HG02798 (cell line): ENCODE measurements around the gene SLC5A2.
"Not testable (repeated sequence)": the region's sequence is repeated elsewhere in the genome, so short reads cannot be mapped to it uniquely, and the experiment has no call there.

ENCODE experiments used
- ATAC-seq: cut with Tn5 transposase; IDR thresholded peaks from one replicate; pipeline ENCODE4 v1.9.1; 2021; ENCODE audit warnings: mild to moderate bottlenecking; ENCODE audit not compliant: unreplicated experiment, poor library complexity

Gene SLC5A2

DNA sequence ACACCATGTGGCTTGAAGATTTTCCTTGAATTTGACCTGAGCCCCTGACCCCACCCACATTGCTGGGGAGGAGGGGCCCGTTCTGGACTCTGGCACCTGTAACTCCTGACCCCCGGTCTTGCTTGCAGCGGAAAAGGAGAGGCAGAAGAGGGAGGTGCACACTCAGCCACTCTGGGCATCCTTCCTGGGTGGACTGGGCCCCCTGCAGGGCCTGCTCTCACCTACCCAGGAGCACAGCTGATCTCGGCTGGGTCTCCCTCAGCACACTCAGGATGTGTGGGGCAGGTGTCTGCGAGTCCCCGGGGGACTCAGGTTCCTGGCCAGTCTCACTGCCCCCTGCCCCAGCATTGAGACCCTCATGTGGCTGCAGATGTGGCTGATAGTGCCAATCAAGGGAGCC, 40.8 kb downstream of the SLC5A2 start:
- not testable (repeated sequence) for ATAC-seq

DNA sequence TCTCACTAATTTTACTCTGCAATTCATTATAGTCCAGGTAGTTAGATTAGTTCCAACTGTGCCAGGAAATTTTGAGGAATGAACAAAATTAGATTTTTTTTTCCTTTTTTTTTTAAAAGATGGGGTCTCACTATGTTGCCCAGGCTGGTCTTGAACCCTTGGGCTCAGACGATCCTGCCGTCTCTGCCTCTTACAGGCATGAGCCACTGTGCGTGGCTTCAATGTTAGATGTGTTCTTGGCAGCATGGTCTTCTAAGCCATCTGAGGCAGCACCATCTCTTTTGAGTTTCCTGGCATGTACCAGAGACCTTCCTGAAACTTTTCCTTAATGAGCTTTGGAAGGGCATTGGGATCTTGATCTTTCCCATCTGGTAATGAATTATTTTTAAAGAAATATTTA, 42.2 kb downstream of the SLC5A2 start:
- no peak for ATAC-seq

DNA sequence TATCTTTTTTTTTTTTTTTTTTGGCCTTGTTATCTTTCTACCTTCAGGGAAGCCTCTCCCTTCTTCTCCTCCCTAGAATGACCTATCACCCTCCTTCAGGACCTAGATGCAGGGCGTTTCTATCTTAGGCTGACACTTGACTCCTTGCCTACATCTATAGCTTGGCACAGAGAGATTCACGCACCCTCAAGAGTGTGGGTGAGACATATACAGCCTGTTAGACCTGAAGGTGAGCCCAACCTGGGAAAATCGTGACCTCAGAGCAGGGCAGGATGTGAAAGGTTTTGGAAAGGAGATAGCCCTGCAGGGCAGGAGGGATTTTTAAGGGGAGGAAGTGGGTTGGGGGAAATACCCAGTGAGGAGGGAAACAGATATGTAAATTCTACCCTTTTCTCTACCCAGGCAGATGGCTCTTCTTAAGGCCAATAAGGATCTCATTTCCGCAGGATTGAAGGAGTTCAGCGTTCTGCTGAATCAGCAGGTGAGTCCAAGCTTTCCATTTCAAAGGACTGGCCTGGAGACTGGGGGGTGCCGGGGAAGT, 44.9 kb downstream of the SLC5A2 start, which contains the start of gene AHSP:
TSS of gene AHSP (plus strand) at position 167 of the 541 bp plus-strand sequence. CDS start at position 407, 240 bp downstream.
- ATAC-seq, result no peak

DNA sequence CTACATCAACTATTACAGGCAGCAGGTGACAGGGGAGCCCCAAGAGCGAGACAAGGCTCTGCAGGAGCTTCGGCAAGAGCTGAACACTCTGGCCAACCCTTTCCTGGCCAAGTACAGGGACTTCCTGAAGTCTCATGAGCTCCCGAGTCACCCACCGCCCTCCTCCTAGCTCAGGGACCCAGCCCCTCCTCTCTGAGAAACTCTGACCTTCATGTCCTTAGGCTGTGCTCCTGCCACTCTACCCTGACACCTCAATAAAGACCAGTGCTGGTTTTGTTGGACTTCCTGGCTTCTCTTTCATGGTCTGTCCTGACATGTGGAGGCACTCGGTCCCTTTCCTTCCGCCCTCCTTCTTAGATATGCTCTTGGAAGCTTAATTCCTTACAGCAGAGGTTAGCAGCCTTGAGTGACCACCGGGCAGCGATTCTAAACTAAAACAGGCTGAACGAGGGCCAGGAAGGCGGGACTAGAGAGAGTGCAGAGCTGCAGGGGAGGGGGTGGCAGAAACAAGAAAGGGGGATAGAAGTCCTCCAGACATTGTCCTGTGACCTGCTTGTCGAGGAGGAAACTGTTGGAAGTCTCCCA, 45.7 kb downstream of the SLC5A2 start:
- no peak for ATAC-seq

DNA sequence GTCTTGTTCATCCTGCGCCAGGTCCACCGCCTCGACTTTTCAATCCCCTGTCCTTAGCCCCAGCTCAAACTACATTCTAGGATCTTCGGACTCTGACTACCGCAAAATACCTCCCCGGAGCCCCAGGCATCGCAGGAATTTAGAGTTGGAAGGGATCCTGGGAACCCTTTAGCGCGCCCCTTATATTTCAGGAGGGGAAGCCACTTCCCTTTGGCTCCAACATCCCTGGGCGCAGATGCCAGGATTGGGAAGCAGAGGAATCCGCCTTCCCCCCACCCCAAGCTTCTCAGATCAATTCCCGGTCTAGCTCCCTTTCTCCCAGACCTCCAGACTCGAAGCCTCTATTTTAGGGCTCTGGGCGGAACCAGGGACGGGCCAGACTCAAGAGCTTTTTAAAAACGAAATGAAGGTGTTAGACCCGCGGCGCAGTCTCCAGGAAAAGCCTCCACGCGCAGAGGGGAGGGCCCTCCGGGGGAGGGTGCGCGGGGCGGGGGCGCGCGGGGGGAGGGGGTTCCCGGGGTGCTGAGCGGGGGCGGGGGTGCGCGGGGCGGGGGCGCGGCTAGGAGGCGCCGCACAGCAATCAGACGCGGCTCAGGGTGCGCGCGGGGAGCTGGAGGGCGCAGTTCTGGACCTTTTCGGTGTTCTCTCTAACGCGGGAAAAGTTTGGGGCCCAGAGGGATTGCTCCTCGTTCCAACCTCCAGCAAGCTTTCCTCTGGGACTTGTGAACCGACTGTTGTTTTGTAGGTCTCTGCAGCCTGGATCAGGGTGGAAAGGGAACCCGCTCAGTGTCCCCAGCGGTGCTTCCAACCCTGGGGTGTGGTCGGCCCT, 46.4 kb downstream of the SLC5A2 start:
- no peak for ATAC-seq

DNA sequence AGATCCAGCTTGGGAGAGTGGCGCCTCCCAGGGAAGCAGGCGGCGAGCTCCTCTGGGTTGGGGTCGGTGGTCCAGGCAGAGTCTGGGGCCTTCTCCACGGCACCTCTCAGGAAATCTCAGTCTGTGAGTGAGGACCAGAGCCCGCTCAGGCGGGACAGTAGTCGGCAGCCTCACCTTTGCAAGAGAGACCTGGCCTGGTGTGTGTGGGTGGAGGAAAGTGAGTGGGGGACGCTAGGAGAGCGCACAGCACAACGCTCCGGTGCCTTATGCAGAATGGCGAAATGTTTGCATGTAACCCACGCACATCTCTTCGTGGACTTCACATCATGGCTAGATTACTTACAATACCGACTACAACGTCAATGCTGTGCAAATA, 47.0 kb downstream of the SLC5A2 start:
- no peak for ATAC-seq

DNA sequence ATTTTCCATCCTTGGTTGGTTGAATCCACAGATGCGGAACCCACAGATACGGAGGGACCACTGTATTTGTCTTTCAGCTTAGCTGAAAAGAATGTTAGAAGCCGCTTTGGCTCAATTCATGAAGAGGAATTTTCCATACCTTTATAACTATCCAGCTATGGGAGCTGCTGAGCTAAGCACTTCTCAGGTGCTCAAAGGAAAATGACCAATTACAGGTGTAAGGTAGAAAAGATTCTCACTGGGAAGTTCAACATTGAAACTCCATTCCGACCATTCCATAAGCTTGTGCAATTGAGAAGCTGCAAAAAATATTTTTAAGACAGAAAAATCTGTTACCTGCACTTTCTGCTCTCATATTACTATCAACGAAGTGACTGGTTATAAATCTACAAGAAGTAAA, 47.5 kb downstream of the SLC5A2 start:
- no peak for ATAC-seq

DNA sequence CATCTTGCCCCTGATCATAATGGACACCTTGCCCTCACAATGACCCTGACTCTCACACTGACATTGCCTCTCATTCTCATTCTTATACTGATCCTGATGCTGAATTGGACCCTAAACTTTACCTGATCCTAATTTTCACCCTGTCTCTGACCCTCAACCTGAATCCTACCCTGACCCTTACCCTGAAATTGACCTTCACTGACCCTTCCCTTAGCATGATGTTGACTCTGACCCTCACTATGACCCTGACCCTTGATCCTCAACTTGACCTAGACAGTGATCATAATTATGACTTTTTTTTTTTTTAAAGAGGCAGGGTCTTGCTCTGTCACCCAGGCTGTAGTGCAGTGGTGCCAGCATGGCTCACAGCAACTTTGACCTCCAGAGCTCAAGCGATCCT, 48.2 kb downstream of the SLC5A2 start:
- no peak for ATAC-seq

DNA sequence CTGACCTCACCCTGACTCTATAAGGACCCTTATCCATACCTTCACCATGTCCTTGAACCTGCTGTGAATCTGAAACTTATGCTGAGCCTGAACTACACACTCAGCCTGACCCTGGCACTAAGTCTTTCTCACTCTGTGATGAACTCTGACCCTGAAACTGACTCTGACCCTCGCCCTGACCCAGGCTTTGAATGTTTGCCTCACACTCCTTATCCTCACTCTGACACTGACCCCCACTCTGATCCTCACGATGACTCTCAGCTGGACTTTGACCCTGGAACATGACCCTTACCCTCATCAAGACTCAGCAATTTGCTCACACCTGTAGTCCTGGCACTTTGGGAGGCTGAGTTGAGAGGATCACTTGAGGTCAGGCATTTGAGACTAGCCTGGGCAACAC, 49.2 kb downstream of the SLC5A2 start:
- no peak for ATAC-seq

DNA sequence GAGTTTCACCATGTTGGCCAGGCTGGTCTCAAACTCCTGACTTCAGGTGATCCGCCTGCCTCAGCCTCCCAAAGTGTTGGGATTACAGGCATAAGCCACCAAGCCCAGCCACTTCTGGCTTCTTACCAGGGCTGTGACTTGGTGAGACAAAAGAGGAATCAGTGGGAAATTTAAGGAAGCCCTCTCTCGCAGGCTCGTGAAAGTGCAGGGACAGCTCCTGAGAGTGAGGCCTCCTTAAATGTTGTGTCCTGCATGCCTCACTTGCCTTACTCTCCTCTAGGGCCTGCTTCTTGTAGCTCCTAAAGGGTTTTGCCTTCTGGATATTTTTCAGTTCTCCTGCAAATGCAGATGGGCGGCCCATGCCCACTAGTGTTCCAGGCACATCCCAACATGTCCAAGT, 50.0 kb downstream of the SLC5A2 start:
- no peak for ATAC-seq

DNA sequence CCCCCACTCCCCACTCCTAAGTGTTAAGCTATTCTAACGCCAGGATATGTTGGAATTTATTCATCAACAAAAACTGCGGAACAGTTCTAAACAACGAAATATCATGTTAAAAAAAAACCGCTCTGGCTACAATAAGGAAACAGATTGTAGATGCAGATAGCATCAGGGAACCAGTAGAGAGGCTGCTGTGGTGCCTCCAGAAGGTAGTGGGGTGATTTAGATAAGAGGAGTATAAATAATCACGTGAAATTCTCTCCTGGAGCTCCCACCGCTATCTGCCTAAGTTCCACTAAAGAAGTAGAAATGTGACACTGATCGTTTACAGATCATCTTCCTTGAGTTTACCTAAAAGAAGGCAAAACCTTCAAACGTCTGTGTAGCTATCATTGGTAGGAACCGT, 52.8 kb downstream of the SLC5A2 start:
- no peak for ATAC-seq

DNA sequence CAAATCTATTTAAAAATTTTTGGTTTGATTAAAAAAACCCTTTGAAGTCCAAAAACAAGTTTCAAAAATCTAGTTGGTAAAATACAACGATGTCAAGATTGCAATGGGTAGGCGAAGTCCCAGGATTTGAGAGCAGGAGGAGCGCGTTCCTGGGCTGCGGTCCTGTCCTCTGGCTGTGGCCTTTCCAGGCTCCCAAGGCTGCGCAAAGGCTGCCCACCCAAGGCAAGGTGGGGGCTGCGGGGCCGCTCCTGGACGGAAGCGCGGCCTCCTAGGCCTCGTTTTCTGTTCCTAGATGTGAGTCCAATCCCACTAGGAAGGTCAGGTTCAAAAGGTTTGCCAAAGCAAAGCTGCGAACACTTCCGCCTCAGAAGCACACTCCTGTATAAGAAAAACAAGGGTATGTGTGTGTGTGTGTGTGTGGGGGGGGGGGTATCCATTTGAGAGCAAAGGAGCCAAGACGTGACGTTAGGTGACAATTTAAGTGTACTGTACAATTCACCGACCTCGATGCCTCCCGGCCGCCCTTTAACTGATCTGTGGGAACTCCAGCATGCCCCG, 54.0 kb downstream of the SLC5A2 start:
- no peak for ATAC-seq

DNA sequence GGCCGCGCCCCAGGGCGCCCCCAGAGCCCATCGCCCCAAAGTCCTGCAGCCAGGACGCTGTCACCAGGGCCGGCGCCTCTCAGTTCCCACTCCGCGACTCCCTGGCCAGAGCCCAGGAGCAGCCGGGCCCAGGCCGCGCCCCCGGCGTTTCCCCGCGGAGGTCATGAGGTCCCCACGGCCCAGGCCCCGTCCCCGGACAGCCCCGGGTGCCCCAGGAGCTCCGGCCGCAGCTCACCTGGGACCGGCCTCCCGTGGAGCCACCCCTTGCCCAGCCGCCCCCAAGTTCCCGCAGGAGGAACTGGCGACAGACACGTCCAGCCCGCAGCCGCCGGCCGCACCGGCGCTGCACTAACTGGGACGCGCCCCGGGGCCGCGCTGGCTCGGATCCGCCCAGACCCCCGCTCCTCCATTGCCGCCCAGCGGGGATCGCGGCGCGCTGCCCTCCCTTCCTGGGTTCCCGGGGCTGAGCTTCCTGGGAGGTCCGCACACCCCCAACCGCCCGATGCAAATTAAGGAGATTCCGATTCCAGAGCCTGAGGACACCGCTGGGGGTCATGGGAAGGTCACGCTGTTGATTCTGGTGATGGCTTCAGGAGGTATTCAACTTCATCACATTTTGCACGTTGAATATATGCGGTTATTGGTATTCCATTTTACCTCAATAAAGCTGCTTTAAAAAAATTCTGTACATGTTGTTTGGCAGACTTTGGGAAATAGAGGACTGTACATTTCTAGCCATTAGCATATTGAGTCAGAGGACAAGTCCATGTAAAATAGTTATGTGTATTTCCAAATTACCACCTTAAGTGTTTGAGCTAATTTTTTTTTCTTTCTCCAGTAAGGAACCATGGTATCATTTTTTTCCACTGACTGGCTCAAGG, 54.7 kb downstream of the SLC5A2 start:
- ATAC-seq, result no peak

DNA sequence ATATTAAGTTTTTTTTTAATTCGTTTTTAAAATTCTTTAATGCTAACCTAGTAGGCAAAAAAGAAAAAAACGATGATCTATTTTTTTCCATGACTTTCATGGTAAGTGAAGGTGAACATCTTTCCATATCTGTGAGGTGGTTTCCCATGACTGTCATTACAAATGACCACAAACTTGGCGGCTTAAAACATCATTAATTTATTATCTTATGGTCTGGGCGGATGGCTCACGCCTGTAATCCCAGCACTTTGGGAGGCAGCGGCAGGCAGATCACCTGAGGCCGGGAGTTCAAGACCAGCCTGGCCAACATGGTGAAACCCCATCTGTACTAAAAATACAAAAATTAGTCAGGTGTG, 55.3 kb downstream of the SLC5A2 start:
- ATAC-seq, result not testable (repeated sequence)

DNA sequence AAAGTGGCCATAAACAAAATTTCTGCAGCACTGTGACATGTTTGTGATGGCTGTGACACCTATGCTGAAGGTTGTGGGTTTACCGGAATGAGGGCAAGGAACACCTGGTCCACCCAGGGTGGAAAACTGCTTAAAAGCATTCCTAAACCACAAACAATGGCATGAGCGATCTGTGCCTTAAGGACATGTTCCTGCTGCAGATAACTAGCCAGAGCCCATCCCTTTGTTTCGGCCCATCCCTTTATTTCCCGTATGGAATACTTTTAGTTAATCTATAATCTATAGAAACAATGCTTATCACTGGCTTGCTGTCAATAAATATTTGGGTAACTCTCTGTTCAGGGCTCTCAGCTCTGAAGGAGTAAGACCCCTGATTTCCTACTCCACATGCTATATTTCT, 56.8 kb downstream of the SLC5A2 start:
- ATAC-seq, result not testable (repeated sequence)
